GM19468 (cell line): Measurements from ENCODE around the gene SLC25A42.

Experiments used
- ATAC-seq: cut with Tn5 transposase; IDR thresholded peaks from one replicate; pipeline ENCODE4 v1.9.1; 2021; ENCODE audit warnings: mild to moderate bottlenecking, moderate library complexity, moderate number of reproducible peaks; ENCODE audit not compliant: unreplicated experiment; ENCODE audit errors: extremely low read depth

The SLC25A42 gene

GRCh38 chr19:19050104-19050503 is 13.7 kb upstream of the SLC25A42 start:
- no peak for ATAC-seq

DNA sequence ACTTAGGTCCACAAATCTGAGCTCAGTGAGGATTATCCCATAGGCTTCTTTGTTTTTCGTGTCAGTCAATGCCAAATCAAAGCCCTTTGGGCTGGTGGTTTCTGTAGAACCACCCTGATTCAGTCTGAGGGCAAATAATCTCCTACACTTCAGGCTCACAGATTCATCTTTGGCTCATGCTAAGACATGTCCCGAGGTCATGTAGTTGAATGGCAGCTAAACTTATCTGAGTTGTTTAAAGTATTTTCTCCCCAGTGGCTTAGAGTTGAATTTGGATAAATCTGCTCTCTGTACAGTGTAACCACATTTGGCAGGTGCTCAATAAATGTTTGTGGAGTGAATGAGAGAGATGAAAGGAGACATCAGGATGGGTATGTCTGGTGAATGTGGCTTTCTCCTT is 13.1 kb upstream of the SLC25A42 start:
- no peak for ATAC-seq

DNA sequence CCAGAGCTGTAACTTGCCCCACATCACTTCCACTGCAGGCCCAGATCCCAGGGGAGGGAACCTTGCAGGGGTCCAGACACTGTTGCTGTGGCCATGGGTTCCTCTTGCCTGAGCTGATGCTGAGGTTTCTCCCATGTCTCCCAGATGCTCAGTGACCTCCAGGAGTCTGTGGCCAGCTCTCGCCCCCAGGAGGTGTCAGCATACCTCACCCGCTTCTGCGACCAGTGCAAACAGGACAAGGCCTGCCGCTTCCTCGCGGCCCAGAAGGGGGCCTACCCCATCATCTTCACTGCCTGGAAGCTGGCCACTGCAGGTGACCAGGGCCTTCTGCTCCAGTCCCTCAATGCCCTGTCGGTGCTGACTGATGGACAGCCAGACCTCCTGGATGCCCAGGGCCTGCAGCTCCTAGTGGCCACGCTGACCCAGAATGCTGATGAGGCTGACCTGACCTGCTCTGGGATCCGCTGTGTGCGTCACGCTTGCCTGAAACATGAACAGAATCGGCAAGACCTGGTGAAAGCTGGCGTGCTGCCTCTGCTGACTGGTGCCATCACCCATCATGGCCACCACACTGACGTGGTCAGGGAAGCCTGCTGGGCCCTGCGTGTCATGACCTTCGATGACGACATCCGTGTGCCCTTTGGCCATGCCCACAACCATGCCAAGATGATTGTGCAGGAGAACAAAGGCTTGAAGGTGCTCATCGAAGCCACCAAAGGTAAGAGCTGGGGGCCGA is 12.1 kb upstream of the SLC25A42 start:
- no peak for ATAC-seq

DNA sequence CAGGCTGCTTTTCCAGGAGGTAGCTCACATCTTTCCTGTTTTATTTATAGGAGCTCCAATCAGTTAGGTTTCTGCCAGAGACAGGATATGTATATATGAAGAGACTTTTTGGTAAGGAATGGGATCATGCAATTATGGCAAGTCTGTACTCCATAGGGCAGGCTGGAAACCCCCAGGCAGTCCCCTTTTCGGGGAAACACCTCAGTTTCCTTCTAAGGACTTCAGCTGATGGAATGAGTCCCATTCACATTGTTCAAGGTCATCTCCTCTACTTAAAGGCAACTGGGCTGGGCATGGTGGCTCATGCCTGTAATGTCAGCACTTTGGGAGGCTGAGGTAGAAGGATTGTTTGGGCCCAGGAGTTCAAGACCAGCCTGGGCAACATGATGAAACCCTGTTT is 10.9 kb upstream of the SLC25A42 start:
- no peak for ATAC-seq

DNA sequence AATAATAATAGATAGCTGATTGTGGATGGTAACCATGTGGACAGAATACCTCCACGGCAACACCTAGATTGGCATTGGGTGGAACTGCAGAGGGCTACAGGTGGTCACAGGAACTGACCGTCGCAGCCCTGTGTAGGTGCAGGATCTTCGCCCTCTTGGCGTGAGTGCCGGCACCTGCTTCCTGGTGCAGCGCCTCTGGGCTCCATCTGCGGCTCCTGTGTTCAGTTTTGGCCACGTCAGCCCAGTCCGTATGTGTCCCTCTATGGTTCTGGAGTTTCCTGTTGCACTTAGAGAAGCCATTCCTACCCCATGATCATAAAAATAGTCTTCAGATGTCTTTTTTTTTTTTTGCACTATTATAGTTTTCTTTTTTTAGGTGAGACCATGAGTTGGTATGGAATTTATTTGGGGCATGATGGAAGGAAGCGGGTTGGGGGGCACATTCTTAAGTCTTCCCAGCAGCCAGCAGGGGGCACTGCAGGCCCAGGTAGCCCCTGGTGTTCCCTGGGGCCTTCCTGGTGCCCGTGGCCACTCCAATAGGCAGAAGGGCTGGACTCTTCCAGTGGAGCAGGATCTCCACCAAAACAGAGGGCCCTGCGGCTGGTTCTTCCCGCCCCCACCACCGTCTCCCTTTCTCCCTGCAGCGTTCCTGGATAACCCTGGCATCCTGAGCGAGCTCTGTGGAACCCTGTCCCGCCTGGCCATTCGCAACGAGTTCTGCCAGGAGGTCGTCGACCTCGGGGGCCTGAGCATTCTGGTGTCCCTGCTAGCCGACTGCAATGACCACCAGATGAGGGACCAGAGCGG is 10.1 kb upstream of the SLC25A42 start:
- no peak for ATAC-seq

GRCh38 chr19:19054315-19054938 is 9.4 kb upstream of the SLC25A42 start:
- no peak for ATAC-seq

- ATAC-seq = no peak
These were observed 8.8 kb upstream of the SLC25A42 start for GRCh38 chr19:19054939-19055440.

GRCh38 chr19:19055701-19056100 is 8.1 kb upstream of the SLC25A42 start:
- ATAC-seq = no peak

DNA sequence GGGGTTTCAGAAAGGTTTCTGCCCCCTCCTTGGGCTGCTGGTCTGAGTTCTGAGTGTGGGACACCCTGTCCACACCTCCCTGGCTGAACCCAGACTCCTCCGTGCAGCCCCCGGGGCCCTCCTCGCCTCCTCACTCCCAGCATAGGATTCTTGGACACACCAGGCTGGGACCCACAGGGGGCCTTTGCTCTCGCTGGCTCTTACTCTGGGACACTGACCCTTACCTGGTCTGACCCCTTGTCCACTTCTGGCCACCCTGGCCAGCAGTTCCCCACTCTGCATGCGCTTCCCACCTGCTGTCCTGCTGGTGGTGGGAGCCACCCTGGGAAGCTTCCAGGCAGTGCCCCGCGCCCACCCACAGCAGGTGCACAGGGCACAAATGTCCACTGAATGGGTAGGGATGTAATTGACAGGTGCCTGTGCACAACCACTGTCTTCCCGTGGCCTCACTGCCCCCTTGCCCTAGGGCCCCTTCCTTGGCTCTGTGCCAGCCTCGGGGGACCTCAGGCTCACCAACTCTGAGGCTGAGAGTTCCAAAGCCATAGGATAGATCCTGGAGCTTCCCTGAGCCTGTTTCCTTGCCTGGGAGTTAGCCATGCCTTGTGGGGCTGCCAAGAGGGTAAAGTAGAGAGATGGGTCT is 7.0 kb upstream of the SLC25A42 start:
- no peak for ATAC-seq

GRCh38 chr19:19057317-19057716 is 6.5 kb upstream of the SLC25A42 start:
- ATAC-seq = no peak

- no peak for ATAC-seq
These were observed 6.1 kb upstream of the SLC25A42 start for GRCh38 chr19:19057720-19058119.

GRCh38 chr19:19059018-19059836 is 4.6 kb upstream of the SLC25A42 start:
- ATAC-seq = no peak

DNA sequence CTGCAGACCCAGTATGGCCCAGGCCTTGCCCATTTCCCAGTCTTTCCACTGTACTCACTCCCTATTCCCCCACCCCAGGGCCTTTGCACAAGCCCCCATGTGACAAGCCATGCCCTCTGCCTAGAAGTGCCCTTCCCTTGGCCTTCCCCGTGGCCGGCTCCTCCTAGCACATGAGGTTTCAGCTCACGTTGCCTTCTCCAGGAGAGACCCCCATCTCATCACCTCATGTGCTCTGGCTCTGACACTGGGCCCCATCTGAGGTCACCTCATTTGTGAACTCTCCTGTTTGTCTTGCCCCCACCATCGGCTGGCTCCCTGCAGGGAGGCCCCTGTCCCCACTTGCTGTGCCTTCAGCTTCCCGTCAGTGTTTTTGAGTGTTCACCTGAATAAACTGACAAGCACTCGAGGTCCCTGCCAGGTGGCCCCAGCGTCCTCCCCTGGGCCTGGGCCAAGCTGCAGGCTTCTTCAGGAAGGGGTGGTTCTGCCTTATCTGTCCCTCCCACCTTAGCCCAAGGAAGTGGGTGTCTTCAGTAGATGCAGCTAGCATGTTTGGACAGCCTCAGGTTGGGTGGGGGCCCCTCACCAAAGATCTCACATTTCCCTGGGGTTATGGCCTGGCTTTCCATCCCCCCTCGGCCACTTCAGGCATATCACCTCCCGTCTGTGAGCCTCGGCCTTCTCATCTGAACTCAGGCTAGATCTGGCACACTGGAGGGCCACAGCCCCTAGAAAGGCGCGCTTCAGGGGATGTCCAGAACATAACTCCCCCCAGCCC is 3.8 kb upstream of the SLC25A42 start:
- no peak for ATAC-seq

DNA sequence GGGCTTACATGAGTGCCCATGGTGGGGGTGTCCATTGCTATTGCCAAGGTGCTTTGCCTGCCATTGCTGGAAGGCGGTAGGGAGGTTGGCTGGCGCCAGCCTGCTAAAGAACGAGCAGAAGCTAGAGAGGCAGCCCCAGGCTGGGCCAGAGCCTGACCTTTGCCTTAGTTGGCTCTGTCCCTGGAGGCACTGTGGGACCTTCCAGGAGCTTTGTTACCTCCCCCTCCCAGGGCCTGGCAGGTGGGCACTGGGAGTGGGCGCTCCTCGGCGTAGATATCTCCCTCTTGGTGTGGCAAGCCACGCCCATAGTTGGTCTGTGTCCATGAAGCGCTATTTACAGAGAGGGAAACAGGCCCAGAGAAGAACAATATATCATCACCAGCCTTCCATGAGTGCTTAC is 2.3 kb upstream of the SLC25A42 start:
- no peak for ATAC-seq

GRCh38 chr19:19062454-19063182 is 1.2 kb upstream of the SLC25A42 start:
- ATAC-seq = no peak

- no peak for ATAC-seq
These were observed 416 bp downstream of the SLC25A42 start for GRCh38 chr19:19064098-19064722.

- no peak for ATAC-seq
These were observed 1.3 kb downstream of the SLC25A42 start for GRCh38 chr19:19064811-19065745.
